Fibroblast of peridontal ligament (primary cell): ENCODE data around the gene ALKBH3.
A peak's percentile ranks its signal among the peaks of the same experiment; 100 is the strongest.

Experiments
- DNase-seq: peaks from one replicate; pipeline ENCODE4 v3.0.0-alpha.2; 2010; ENCODE audit errors: extremely low read depth

ALKBH3 gene

GRCh38 chr11:43937434-43938411 is 57.1 kb downstream of the ALKBH3 start:
- DNase-seq, result no peak

- DNase-seq, result no peak
These were observed 60.8 kb downstream of the ALKBH3 start for GRCh38 chr11:43941257-43941994.

GRCh38 chr11:43942662-43943371 is 62.2 kb downstream of the ALKBH3 start:
- DNase-seq, result no peak

GRCh38 chr11:43943372-43943930 is 62.8 kb downstream of the ALKBH3 start:
- no peak for DNase-seq

- DNase-seq, result no peak
These were observed 63.5 kb downstream of the ALKBH3 start for GRCh38 chr11:43943931-43944751.

- no peak for DNase-seq
These were observed 64.2 kb downstream of the ALKBH3 start for GRCh38 chr11:43944761-43945311.

GRCh38 chr11:43947003-43947500 is 66.4 kb downstream of the ALKBH3 start:
- DNase-seq, result peak; percentile 36

- no peak for DNase-seq
These were observed 67.2 kb downstream of the ALKBH3 start for GRCh38 chr11:43947815-43948214.

GRCh38 chr11:43948341-43949225 is 68.0 kb downstream of the ALKBH3 start:
- no peak for DNase-seq

GRCh38 chr11:43950311-43950855 is 69.8 kb downstream of the ALKBH3 start:
- DNase-seq, result no peak

GRCh38 chr11:43951231-43951630 is 70.6 kb downstream of the ALKBH3 start:
- DNase-seq, result no peak

GRCh38 chr11:43952020-43952400 is 71.4 kb downstream of the ALKBH3 start:
- no peak for DNase-seq

- DNase-seq, result peak; percentile 18
These were observed 72.0 kb downstream of the ALKBH3 start for GRCh38 chr11:43952401-43953342.

GRCh38 chr11:43953521-43953920 is 72.9 kb downstream of the ALKBH3 start:
- DNase-seq, result no peak

GRCh38 chr11:43954241-43954640 is 73.6 kb downstream of the ALKBH3 start:
- DNase-seq, result no peak

GRCh38 chr11:43955381-43956118 is 74.9 kb downstream of the ALKBH3 start:
- peak; percentile 55 for DNase-seq

- no peak for DNase-seq
These were observed 76.9 kb downstream of the ALKBH3 start for GRCh38 chr11:43957571-43957970.
